Activated naive CD8-positive, alpha-beta T cell treated with anti-CD3 and anti-CD28 coated beads, Interleukin-2, amount 10 ng/mL, durations not matched to agents 7 days and 5 days (primary cell): ENCODE measurements around the gene CNDP1. TPM values are rescaled to one million over a fixed set of nuclear protein-coding genes. Genes with fewer than 3 reads are reported as not detected.
"Not testable (repeated sequence)": the region's sequence is repeated elsewhere in the genome, so short reads cannot be mapped to it uniquely, and the experiment has no call there.

Experiments
- ATAC-seq: fragments of 150-1000 bp; cut with Tn5 transposase; one replicate; pipeline ENCODE4 v1.10.0; 2021; ENCODE audit warnings: low read depth, moderate library complexity
- POLR2A ChIA-PET: fragments of 350-600 bp; sonication (Branson Sonifier 250); formaldehyde crosslinking; loops from one replicate; lab custom pipeline; 2021; ENCODE audit warnings: antibody characterized with exemption; lab: Charles Lee
- DNase-seq: peaks from one replicate; pipeline ENCODE4 v3.0.0; 2021
- H3K27ac Mint-ChIP-seq: one replicate; pipeline ENCODE4 v1.8.0; 2022; ENCODE audit warnings: mild to moderate bottlenecking, mixed read lengths
- H3K27me3 Mint-ChIP-seq: one replicate; pipeline ENCODE4 v1.8.0; 2022; ENCODE audit warnings: mild to moderate bottlenecking, moderate library complexity, mixed read lengths
- H3K36me3 Mint-ChIP-seq: one replicate; pipeline ENCODE4 v1.8.0; 2021; ENCODE audit warnings: mild to moderate bottlenecking, mixed read lengths
- H3K4me1 Mint-ChIP-seq: one replicate; pipeline ENCODE4 v1.8.0; 2021; ENCODE audit warnings: mixed read lengths
- H3K4me3 Mint-ChIP-seq: one replicate; pipeline ENCODE4 v1.8.0; 2022; ENCODE audit warnings: mild to moderate bottlenecking, moderate library complexity, mixed read lengths
- H3K9me3 Mint-ChIP-seq: one replicate; pipeline ENCODE4 v1.8.0; 2021; ENCODE audit warnings: mixed read lengths
- total RNA-seq, 2 experiments: library from RNA; stranded (reverse); gene quantifications; one replicate each; pipeline ENCODE4 v1.2.3, GENCODE V29; 2021

CNDP1 gene
- total RNA-seq, 2 experiments from 2014 or later = not detected

GRCh38 chr18:74498712-74499627 is 35.3 kb upstream of the CNDP1 start:
- H3K4me1 Mint-ChIP-seq = peaks cover 46% of the 10 kb centered on the region
- ATAC-seq = peak; percentile 53
- peaks cover 18% of the 10 kb centered on the region for H3K36me3 Mint-ChIP-seq
- DNase-seq = peak; percentile 76
- peak overlapping the region; percentile 99 for H3K27ac Mint-ChIP-seq
- peak overlapping the region; percentile 94 for H3K4me3 Mint-ChIP-seq
- POLR2A ChIA-PET = interaction anchor here (0.5 to 1.8 kb wide), 6 partner anchors 13 to 417 kb away, joined by 3 to 5 read pairs (median 3); partner anchors contain the start of gene ZNF407
- H3K27me3 Mint-ChIP-seq = no peaks in the 10 kb centered on the region
- H3K9me3 Mint-ChIP-seq = no peaks in the 10 kb centered on the region

GRCh38 chr18:74499633-74500032 is 34.7 kb upstream of the CNDP1 start:
- Mint-ChIP-seq H3K9me3 (no peaks in the 10 kb centered on the region), H3K4me3 (peak overlapping the region; percentile 94), H3K4me1 (peaks cover 47% of the 10 kb centered on the region), H3K36me3 (peaks cover 20% of the 10 kb centered on the region), H3K27me3 (no peaks in the 10 kb centered on the region), H3K27ac (peak overlapping the region; percentile 99)
- peak; percentile 32 for ATAC-seq
- POLR2A ChIA-PET = interaction anchor here (0.6 to 1.8 kb wide), 5 partner anchors 53 to 417 kb away, joined by 3 to 5 read pairs (median 3); partner anchors contain the start of gene ZNF407
- DNase-seq = peak; percentile 50

- no peaks in the 10 kb centered on the region for H3K27me3 Mint-ChIP-seq
- ATAC-seq = no peak
- H3K4me3 Mint-ChIP-seq = peak overlapping the region; percentile 94
- peaks cover 22% of the 10 kb centered on the region for H3K36me3 Mint-ChIP-seq
- peak overlapping the region; percentile 50 for H3K27ac Mint-ChIP-seq
- no peaks in the 10 kb centered on the region for H3K9me3 Mint-ChIP-seq
- DNase-seq = no peak
- H3K4me1 Mint-ChIP-seq = peaks cover 47% of the 10 kb centered on the region
- POLR2A ChIA-PET = interaction anchor here (0.7 to 1.0 kb wide), 2 partner anchors 52 to 97 kb away, joined by 3 read pairs; partner anchors contain the start of gene ZNF407
These were observed 33.9 kb upstream of the CNDP1 start for GRCh38 chr18:74500372-74500771.

GRCh38 chr18:74500774-74501173 is 33.5 kb upstream of the CNDP1 start:
- Mint-ChIP-seq H3K36me3 (peaks cover 24% of the 10 kb centered on the region), H3K4me1 (peaks cover 46% of the 10 kb centered on the region), H3K4me3 (peak overlapping the region; percentile 94), H3K27ac (peak overlapping the region; percentile 50)
- DNase-seq, H3K27me3 Mint-ChIP-seq, H3K9me3 Mint-ChIP-seq, ATAC-seq: not testable (repeated sequence)
- POLR2A ChIA-PET = interaction anchor here (1.0 kb wide), 1 partner anchor 97 kb away, joined by 3 read pairs; the partner anchor contains the start of gene ZNF407

- Mint-ChIP-seq H3K4me3 (peak overlapping the region; percentile 94), H3K36me3 (peaks cover 25% of the 10 kb centered on the region), H3K9me3 (no peaks in the 10 kb centered on the region), H3K27ac (peak overlapping the region; percentile 50), H3K27me3 (no peaks in the 10 kb centered on the region), H3K4me1 (peaks cover 46% of the 10 kb centered on the region)
- POLR2A ChIA-PET = no interaction called here
- DNase-seq (no peak), ATAC-seq (no peak)
These were observed 32.9 kb upstream of the CNDP1 start for GRCh38 chr18:74501386-74501785.

- Mint-ChIP-seq H3K4me3 (no peak overlapping the region), H3K4me1 (peaks cover 44% of the 10 kb centered on the region), H3K27ac (no peak overlapping the region), H3K27me3 (no peaks in the 10 kb centered on the region), H3K36me3 (peaks cover 33% of the 10 kb centered on the region), H3K9me3 (no peaks in the 10 kb centered on the region)
- DNase-seq (no peak), ATAC-seq (no peak)
- POLR2A ChIA-PET = no interaction called here
These were observed 31.2 kb upstream of the CNDP1 start for GRCh38 chr18:74503137-74503536.

- ATAC-seq (no peak), DNase-seq (no peak)
- POLR2A ChIA-PET = no interaction called here
- Mint-ChIP-seq H3K27me3 (no peaks in the 10 kb centered on the region), H3K36me3 (peaks cover 29% of the 10 kb centered on the region), H3K9me3 (no peaks in the 10 kb centered on the region), H3K4me1 (peaks cover 31% of the 10 kb centered on the region), H3K4me3 (no peak overlapping the region), H3K27ac (no peak overlapping the region)
These were observed 28.5 kb upstream of the CNDP1 start for GRCh38 chr18:74505776-74506175.

GRCh38 chr18:74506448-74507084 is 27.7 kb upstream of the CNDP1 start:
- peaks cover 29% of the 10 kb centered on the region for H3K36me3 Mint-ChIP-seq
- peaks cover 24% of the 10 kb centered on the region for H3K4me1 Mint-ChIP-seq
- H3K27ac Mint-ChIP-seq = peak overlapping the region; percentile 84
- no peak for DNase-seq
- no peak for ATAC-seq
- H3K9me3 Mint-ChIP-seq = no peaks in the 10 kb centered on the region
- POLR2A ChIA-PET = no interaction called here
- H3K27me3 Mint-ChIP-seq = no peaks in the 10 kb centered on the region
- H3K4me3 Mint-ChIP-seq = peak overlapping the region; percentile 48

GRCh38 chr18:74507097-74507881 is 27.0 kb upstream of the CNDP1 start:
- Mint-ChIP-seq H3K9me3 (no peaks in the 10 kb centered on the region), H3K27ac (peak overlapping the region; percentile 84), H3K36me3 (peaks cover 29% of the 10 kb centered on the region), H3K4me3 (no peak overlapping the region), H3K4me1 (peaks cover 24% of the 10 kb centered on the region), H3K27me3 (no peaks in the 10 kb centered on the region)
- POLR2A ChIA-PET = no interaction called here
- DNase-seq = no peak
- ATAC-seq = no peak

- Mint-ChIP-seq H3K9me3 (no peaks in the 10 kb centered on the region), H3K36me3 (peaks cover 30% of the 10 kb centered on the region), H3K4me1 (peaks cover 20% of the 10 kb centered on the region), H3K27ac (no peak overlapping the region), H3K4me3 (no peak overlapping the region), H3K27me3 (no peaks in the 10 kb centered on the region)
- POLR2A ChIA-PET = no interaction called here
- DNase-seq = no peak
- ATAC-seq = no peak
These were observed 26.4 kb upstream of the CNDP1 start for GRCh38 chr18:74507927-74508326.

GRCh38 chr18:74508366-74508765 is 25.9 kb upstream of the CNDP1 start:
- no peak overlapping the region for H3K4me3 Mint-ChIP-seq
- peaks cover 26% of the 10 kb centered on the region for H3K36me3 Mint-ChIP-seq
- peaks cover 17% of the 10 kb centered on the region for H3K4me1 Mint-ChIP-seq
- ATAC-seq (no peak), DNase-seq (no peak)
- H3K9me3 Mint-ChIP-seq = no peaks in the 10 kb centered on the region
- no peak overlapping the region for H3K27ac Mint-ChIP-seq
- no peaks in the 10 kb centered on the region for H3K27me3 Mint-ChIP-seq
- POLR2A ChIA-PET = no interaction called here

GRCh38 chr18:74508821-74509225 is 25.5 kb upstream of the CNDP1 start:
- Mint-ChIP-seq H3K4me3 (no peak overlapping the region), H3K36me3 (peaks cover 25% of the 10 kb centered on the region), H3K4me1 (peaks cover 17% of the 10 kb centered on the region), H3K27me3 (no peaks in the 10 kb centered on the region), H3K9me3 (no peaks in the 10 kb centered on the region), H3K27ac (no peak overlapping the region)
- DNase-seq (no peak), ATAC-seq (no peak)
- POLR2A ChIA-PET = no interaction called here
